GM10248 (cell line): ENCODE data around the gene VWA3B.
A peak's percentile ranks its signal among the peaks of the same experiment; 100 is the strongest.

Experiments used
- CTCF ChIA-PET: fragments of 300-600 bp; sonication (Branson Sonifier 250); formaldehyde crosslinking; extraction: SDS; loops from one replicate; lab custom pipeline; 2021; ENCODE audit warnings: antibody characterized with exemption; lab: Yijun Ruan, JAX
- POLR2A ChIA-PET: fragments of 350-650 bp; sonication (Branson Sonifier 250); formaldehyde crosslinking; extraction: SDS; loops from one replicate; lab custom pipeline; 2020; ENCODE audit warnings: antibody characterized with exemption; lab: Yijun Ruan, JAX
- DNase-seq: peaks from one replicate; pipeline ENCODE4 v3.0.0; 2012; ENCODE audit errors: extremely low spot score
- TF ChIP-seq, protein P1 (sequence below): IDR thresholded peaks from 2 replicates; pipeline ENCODE4 v1.5.1; 2012; ENCODE audit warnings: mild to moderate bottlenecking, low read depth; ENCODE audit errors: extremely low read depth, missing control alignments, control extremely low read depth

The VWA3B gene

GRCh38 chr2:98172951-98173350, 86.0 kb downstream of the VWA3B start:
- no peak for DNase-seq
- CTCF ChIA-PET, result interaction anchor here (0.7 to 1.5 kb wide), 4 partner anchors 10 to 473 kb away, joined by 3 read pairs; no protein-coding TSS in a partner anchor
- POLR2A ChIA-PET, result no interaction called here

GRCh38 chr2:98175811-98176210, 88.8 kb downstream of the VWA3B start:
- CTCF ChIA-PET, result interaction anchor here (0.6 to 1.8 kb wide), 6 partner anchors 12 to 432 kb away, joined by 3 to 4 read pairs (median 3); no protein-coding TSS in a partner anchor
- POLR2A ChIA-PET, result no interaction called here
- DNase-seq, result no peak
- TF ChIP-seq, protein P1, sequence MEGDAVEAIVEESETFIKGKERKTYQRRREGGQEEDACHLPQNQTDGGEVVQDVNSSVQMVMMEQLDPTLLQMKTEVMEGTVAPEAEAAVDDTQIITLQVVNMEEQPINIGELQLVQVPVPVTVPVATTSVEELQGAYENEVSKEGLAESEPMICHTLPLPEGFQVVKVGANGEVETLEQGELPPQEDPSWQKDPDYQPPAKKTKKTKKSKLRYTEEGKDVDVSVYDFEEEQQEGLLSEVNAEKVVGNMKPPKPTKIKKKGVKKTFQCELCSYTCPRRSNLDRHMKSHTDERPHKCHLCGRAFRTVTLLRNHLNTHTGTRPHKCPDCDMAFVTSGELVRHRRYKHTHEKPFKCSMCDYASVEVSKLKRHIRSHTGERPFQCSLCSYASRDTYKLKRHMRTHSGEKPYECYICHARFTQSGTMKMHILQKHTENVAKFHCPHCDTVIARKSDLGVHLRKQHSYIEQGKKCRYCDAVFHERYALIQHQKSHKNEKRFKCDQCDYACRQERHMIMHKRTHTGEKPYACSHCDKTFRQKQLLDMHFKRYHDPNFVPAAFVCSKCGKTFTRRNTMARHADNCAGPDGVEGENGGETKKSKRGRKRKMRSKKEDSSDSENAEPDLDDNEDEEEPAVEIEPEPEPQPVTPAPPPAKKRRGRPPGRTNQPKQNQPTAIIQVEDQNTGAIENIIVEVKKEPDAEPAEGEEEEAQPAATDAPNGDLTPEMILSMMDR, result peak; percentile 32

More at GRCh38 chr2:98172951-98173350, 86.0 kb downstream of the VWA3B start:
- TF ChIP-seq, protein P1, result no peak

GRCh38 chr2:98177286-98177685, 90.3 kb downstream of the VWA3B start:
- ChIA-PET CTCF (interaction anchor here (1.6 kb wide), 1 partner anchor 366 kb away, joined by 3 read pairs; no protein-coding TSS in a partner anchor), POLR2A (no interaction called here)
- no peak for DNase-seq
- TF ChIP-seq, protein P1, result no peak

DNA sequence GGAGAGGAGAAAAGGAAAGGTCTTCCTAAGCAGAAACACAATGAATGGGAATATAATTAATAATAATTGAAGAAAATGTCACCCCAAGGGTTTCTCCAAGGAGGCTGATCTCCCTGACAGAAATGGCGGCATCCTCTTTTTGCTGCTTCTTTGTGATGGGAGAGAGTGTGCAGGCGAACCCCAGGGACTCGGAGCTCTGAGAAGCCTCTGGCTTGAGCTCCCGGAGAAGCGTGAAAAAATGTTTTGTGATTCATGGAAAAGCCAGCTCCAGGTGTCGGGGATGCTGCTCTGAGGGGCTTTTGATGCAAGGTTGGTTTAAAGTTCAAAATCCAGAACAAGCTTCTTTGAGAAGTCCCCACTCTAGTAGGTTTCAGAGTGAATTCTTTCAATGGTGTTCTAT, 91.0 kb downstream of the VWA3B start:
- TF ChIP-seq, protein P1, result no peak
- no peak for DNase-seq
- ChIA-PET CTCF (interaction anchor here (0.9 to 1.0 kb wide), 2 partner anchors 371 to 403 kb away, joined by 3 read pairs; no protein-coding TSS in a partner anchor), POLR2A (no interaction called here)

DNA sequence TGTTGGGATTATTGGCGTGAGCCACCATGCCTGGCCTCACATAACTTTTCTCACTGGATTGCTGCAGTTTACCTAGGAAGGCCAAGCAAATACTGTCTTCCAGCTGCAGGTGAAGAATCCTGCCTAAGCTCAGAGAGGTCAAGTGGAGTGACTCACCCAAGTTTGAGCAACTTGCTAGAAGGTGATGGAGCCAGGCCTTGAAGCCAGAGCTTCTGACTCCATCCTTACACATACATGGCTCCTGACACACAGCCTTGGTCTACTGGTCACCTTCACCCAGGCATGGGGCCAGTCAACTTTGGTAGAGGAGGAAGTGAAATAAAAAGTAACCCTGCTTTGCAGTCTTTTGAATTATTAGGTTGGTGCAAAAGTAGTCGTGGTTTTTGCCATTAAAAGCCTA, 93.5 kb downstream of the VWA3B start:
- TF ChIP-seq, protein P1, result no peak
- CTCF ChIA-PET, result no interaction called here
- POLR2A ChIA-PET, result no interaction called here
- no peak for DNase-seq

- DNase-seq, result no peak
- ChIA-PET CTCF (no interaction called here), POLR2A (no interaction called here)
- TF ChIP-seq, protein P1, result no peak
Observed at GRCh38 chr2:98181346-98181745, 94.4 kb downstream of the VWA3B start.
